Activated CD8-positive, alpha-beta T cell treated with anti-CD3 and anti-CD28 coated beads for 36 hours (primary cell): ENCODE measurements around the gene CSRNP3. TPM values are rescaled to one million over a fixed set of nuclear protein-coding genes. Genes with fewer than 3 reads are reported as not detected.
A peak's percentile ranks its signal among the peaks of the same experiment; 100 is the strongest.

Experiments used
- ATAC-seq: fragments of 200-7000 bp; cut with Tn5 transposase; one replicate; pipeline ENCODE4 v1.10.0; 2021; ENCODE audit warnings: mild to moderate bottlenecking, moderate library complexity
- CTCF ChIA-PET: fragments of 350-600 bp; sonication (Branson Sonifier 250); formaldehyde crosslinking; loops from one replicate; lab custom pipeline; 2021; ENCODE audit warnings: antibody characterized with exemption; lab: Charles Lee
- POLR2A ChIA-PET: fragments of 350-600 bp; sonication (Branson Sonifier 250); formaldehyde crosslinking; loops from one replicate; lab custom pipeline; 2021; ENCODE audit warnings: antibody characterized with exemption; lab: Charles Lee
- DNase-seq: peaks from one replicate; pipeline ENCODE4 v3.0.0-alpha.2; 2020
- H3K27ac Mint-ChIP-seq: one replicate; pipeline ENCODE4 v1.8.0; 2021; ENCODE audit warnings: mild to moderate bottlenecking, mixed read lengths
- H3K27me3 Mint-ChIP-seq: one replicate; pipeline ENCODE4 v1.8.0; 2021; ENCODE audit warnings: mixed read lengths
- H3K36me3 Mint-ChIP-seq: one replicate; pipeline ENCODE4 v1.8.0; 2021; ENCODE audit warnings: low read depth, mixed read lengths
- H3K4me1 Mint-ChIP-seq: one replicate; pipeline ENCODE4 v1.8.0; 2021; ENCODE audit warnings: low read depth, mixed read lengths
- H3K4me3 Mint-ChIP-seq: one replicate; pipeline ENCODE4 v1.8.0; 2021; ENCODE audit warnings: mild to moderate bottlenecking, moderate library complexity, mixed read lengths
- H3K9me3 Mint-ChIP-seq: one replicate; pipeline ENCODE4 v1.8.0; 2021; ENCODE audit warnings: mixed read lengths
- CTCF ChIP-seq: fragments of 200-600 bp; IDR thresholded peaks from one replicate; pipeline ENCODE4 v1.8.0; 2022; ENCODE audit warnings: antibody characterized with exemption, mild to moderate bottlenecking
- intact Hi-C: fragments of 100-400 bp; cut with micrococcal nuclease; formaldehyde crosslinking; loops from one replicate; pipeline ENCODE4 v1.10.0; 2022
- total RNA-seq, 2 experiments: library from RNA; stranded (reverse); gene quantifications; one replicate each; pipeline ENCODE4 v1.2.3, GENCODE V29; 2021

Gene CSRNP3
- total RNA-seq, 2 experiments from 2014 or later, result not detected

DNA sequence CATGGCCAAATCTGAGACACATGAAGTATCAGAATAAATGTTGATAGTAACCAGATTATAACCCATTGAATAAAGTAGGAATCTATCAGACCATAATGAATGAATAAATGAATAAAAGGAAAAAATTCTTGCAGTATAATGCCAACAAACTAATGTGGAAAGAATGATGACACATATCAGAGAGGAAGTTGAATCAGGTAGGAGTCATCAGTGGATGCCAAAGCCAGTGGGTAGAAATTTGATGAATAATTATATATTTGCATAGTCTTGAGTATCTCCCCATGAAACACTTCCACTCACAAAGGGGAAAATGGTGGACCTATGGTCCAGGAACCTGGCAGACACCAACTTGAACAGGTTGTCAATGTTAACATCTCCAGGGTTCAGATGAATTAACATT is 255.9 kb downstream of the CSRNP3 start:
- Mint-ChIP-seq H3K4me1 (peaks cover 6% of the 10 kb centered on the region), H3K9me3 (no peaks in the 10 kb centered on the region), H3K27me3 (peaks cover 7% of the 10 kb centered on the region), H3K36me3 (no peaks in the 10 kb centered on the region), H3K4me3 (no peak overlapping the region), H3K27ac (no peak overlapping the region)
- ChIA-PET POLR2A (no interaction called here), CTCF (no interaction called here)
- no peak for TF ChIP-seq CTCF
- DNase-seq (no peak), ATAC-seq (peak; percentile 34)
- intact Hi-C loops, result no loop called here

Other genes starting within 250 kb of the CSRNP3 start
- not detected for gene SCN2A, start 230.3 kb upstream of the CSRNP3 start, total RNA-seq